Measurements from ENCODE around the gene CELF2. TPM values are rescaled to one million over a fixed set of nuclear protein-coding genes. Genes with fewer than 3 reads are reported as not detected.

Gene CELF2
- total and polyA plus RNA-seq, 9 of the 15 experiments (the other 6 are each of a cell fraction or from before 2014, with no cell fraction given), result 4.0 to 20.3 (median 11.1) TPM

DNA sequence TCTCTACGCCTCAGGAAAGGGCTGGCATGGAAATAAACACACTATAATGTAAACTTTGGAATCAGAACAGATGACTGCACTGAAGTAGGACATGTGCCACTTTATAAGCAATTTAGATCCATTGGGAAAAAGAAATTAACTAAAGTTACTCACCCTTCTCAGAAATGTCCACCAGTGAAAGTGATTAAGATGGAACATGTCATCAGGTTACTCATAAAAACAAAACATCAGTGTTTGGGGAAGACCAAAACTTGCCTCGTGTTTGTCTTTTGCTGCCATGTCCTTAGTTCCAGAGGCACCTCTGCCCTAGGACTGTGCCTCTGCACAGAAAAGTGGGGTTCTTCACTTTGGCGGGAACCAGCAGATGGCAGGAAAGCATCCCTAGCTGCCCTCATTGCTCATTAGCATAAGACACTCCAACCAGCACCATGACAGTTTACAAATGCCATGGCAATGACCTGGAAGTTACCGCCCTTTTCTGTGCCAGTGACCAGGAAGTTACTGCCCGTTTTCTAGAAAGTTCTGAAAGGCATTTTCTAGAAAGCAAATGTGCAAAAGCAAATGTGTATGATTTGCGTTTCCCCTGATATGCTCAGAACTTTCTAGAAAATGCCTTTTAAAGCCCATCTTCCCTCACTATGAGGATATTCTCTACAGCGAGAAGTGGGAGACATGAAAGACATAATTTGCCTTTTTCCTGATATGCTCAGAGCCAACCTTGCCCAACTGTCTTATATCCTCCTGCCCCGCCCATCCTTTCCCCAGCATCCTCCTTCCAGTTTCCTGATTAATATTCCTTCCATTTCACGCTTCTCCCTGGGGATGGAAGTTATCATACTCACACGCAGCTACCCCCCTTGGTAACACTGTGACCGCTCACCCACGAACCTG, 335.6 kb downstream of the CELF2 start:
- Histone ChIP-seq H3K4me3 (no peak overlapping the region), H3K4me2 (ENCODE audit: insufficient read depth, low read length) (no peak overlapping the region), H3K4me1 (replicated peaks in 1 of 2; ENCODE audit: control insufficient read depth in 2 of 2, insufficient read depth in 2 of 2, low read length in 2 of 2) (no peaks in the 10 kb centered on the region), H3K27me3 (ENCODE audit: control insufficient read depth in 2 of 2, insufficient read depth in 2 of 2, low read length in 2 of 2) (peaks cover 0 to 16% of the 10 kb centered on the region in 2 experiments; a peak in 3 of 5 replicates), H3K9me3 (replicated peaks; ENCODE audit: control insufficient read depth, insufficient read depth, low read depth, low read length) (no peaks in the 10 kb centered on the region), H3K9ac (ENCODE audit: insufficient read depth in 1 of 2, low read depth in 2 of 2, low read length in 2 of 2) (no peak overlapping the region), H3K79me2 (ENCODE audit: control insufficient read depth, insufficient read depth, low read length) (no peaks in the 10 kb centered on the region), H3K9me1 (ENCODE audit: control insufficient read depth, insufficient read depth, low read length) (no peaks in the 10 kb centered on the region), H2AFZ (ENCODE audit: low read depth, low read length) (0 out of 2 replicates have a peak overlapping the region, but pooled peaks have one; percentile 30), H4K20me1 (replicated peaks; ENCODE audit: control insufficient read depth, insufficient read depth, low read length) (no peaks in the 10 kb centered on the region; the same call in 1 of the 2 replicates), H3K36me3 (ENCODE audit: control insufficient read depth, insufficient read depth, low read length) (no peaks in the 10 kb centered on the region), H3K27ac (ENCODE audit: extremely low read depth, low read depth, low read length) (no peak overlapping the region)
- WGBS (ENCODE audit: insufficient coverage, low coverage, missing lambda C conversion rate), result 3% methylated on average over 12 of the region's 12 CpGs
- in situ Hi-C loops (cut with MboI), result no loop called here
- POLR2A ChIA-PET, result no interaction called here
- CTCF ChIA-PET (ENCODE audit: low intra/inter-chr PET ratio), result no interaction called here
- DNase-seq (ENCODE audit: extremely low read depth in 1 of 4, low spot score in 3 of 4) (no peak), ATAC-seq (no peak), FAIRE-seq (no peak)
- BruUV-seq (replicated peaks), result no TSS peak
- intact Hi-C loops (cut with micrococcal nuclease), result no loop called here
- TF ChIP-seq NR2C2 (CRISPR knock-in tag; IDR thresholded peaks at IDR 0.05) (0 out of 2 replicates have a peak, but pooled peaks have one; percentile 35), NR2C2 (tag; IDR thresholded peaks at IDR 0.05) (peak; percentile 96), RFX1 (IDR thresholded peaks at IDR 0.05) (peak; percentile 76), SIN3A (IDR thresholded peaks at IDR 0.05; ENCODE audit: borderline replicate concordance in 2 of 2, control insufficient read depth in 1 of 2, low read depth in 2 of 2, low read length in 2 of 2) (no peak)
- TF ChIP-seq, protein P1, sequence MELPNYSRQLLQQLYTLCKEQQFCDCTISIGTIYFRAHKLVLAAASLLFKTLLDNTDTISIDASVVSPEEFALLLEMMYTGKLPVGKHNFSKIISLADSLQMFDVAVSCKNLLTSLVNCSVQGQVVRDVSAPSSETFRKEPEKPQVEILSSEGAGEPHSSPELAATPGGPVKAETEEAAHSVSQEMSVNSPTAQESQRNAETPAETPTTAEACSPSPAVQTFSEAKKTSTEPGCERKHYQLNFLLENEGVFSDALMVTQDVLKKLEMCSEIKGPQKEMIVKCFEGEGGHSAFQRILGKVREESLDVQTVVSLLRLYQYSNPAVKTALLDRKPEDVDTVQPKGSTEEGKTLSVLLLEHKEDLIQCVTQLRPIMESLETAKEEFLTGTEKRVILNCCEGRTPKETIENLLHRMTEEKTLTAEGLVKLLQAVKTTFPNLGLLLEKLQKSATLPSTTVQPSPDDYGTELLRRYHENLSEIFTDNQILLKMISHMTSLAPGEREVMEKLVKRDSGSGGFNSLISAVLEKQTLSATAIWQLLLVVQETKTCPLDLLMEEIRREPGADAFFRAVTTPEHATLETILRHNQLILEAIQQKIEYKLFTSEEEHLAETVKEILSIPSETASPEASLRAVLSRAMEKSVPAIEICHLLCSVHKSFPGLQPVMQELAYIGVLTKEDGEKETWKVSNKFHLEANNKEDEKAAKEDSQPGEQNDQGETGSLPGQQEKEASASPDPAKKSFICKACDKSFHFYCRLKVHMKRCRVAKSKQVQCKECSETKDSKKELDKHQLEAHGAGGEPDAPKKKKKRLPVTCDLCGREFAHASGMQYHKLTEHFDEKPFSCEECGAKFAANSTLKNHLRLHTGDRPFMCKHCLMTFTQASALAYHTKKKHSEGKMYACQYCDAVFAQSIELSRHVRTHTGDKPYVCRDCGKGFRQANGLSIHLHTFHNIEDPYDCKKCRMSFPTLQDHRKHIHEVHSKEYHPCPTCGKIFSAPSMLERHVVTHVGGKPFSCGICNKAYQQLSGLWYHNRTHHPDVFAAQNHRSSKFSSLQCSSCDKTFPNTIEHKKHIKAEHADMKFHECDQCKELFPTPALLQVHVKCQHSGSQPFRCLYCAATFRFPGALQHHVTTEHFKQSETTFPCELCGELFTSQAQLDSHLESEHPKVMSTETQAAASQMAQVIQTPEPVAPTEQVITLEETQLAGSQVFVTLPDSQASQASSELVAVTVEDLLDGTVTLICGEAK (IDR thresholded peaks at IDR 0.05), result peak; percentile 80
- TF ChIP-seq, protein P1 (CRISPR knock-in tag; IDR thresholded peaks at IDR 0.05), result no peak
- TF ChIP-seq, protein P2, sequence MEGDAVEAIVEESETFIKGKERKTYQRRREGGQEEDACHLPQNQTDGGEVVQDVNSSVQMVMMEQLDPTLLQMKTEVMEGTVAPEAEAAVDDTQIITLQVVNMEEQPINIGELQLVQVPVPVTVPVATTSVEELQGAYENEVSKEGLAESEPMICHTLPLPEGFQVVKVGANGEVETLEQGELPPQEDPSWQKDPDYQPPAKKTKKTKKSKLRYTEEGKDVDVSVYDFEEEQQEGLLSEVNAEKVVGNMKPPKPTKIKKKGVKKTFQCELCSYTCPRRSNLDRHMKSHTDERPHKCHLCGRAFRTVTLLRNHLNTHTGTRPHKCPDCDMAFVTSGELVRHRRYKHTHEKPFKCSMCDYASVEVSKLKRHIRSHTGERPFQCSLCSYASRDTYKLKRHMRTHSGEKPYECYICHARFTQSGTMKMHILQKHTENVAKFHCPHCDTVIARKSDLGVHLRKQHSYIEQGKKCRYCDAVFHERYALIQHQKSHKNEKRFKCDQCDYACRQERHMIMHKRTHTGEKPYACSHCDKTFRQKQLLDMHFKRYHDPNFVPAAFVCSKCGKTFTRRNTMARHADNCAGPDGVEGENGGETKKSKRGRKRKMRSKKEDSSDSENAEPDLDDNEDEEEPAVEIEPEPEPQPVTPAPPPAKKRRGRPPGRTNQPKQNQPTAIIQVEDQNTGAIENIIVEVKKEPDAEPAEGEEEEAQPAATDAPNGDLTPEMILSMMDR (IDR thresholded peaks at IDR 0.05 in 2 of 3, conservative IDR thresholded peaks at IDR 0.05 in 1 of 3; ENCODE audit: insufficient read depth in 2 of 3, low read depth in 1 of 3, low read length in 3 of 3), result peak in 1 of 3 experiments; percentile 6; a peak in 1 of 6 replicates

Data from K562 (cell line).